Fibroblast of the aortic adventitia (primary cell): ENCODE results near the gene MYOCOS. TPM values are rescaled to one million over a fixed set of nuclear protein-coding genes. Genes with fewer than 3 reads are reported as not detected.
"Not testable (repeated sequence)": the region's sequence is repeated elsewhere in the genome, so short reads cannot be mapped to it uniquely, and the experiment has no call there.

ENCODE experiments used
- DNase-seq: peaks from one replicate; pipeline ENCODE4 v3.0.0-alpha.2; 2010; ENCODE audit warnings: low read depth
- H3K4me3 ChIP-seq: 2 replicates; pipeline ENCODE4 v1.5.1; 2011; ENCODE audit warnings: low read depth, mild to moderate bottlenecking, control low read depth, low read length, moderate library complexity
- total RNA-seq: library from RNA; depleted of rRNA; stranded (reverse); fragments of >200 nt; gene quantifications from 2 replicates; pipeline ENCODE4 v1.2.3, GENCODE V29; 2012; ENCODE audit warnings: low replicate concordance
- TF ChIP-seq, protein P1 (sequence below): IDR thresholded peaks from 2 replicates; pipeline ENCODE4 v1.5.1; 2011; ENCODE audit warnings: mild to moderate bottlenecking, low read length, control low read depth, inconsistent platforms; ENCODE audit not compliant: insufficient read depth

MYOCOS gene
- total RNA-seq, 1 donor, result not detected

DNA sequence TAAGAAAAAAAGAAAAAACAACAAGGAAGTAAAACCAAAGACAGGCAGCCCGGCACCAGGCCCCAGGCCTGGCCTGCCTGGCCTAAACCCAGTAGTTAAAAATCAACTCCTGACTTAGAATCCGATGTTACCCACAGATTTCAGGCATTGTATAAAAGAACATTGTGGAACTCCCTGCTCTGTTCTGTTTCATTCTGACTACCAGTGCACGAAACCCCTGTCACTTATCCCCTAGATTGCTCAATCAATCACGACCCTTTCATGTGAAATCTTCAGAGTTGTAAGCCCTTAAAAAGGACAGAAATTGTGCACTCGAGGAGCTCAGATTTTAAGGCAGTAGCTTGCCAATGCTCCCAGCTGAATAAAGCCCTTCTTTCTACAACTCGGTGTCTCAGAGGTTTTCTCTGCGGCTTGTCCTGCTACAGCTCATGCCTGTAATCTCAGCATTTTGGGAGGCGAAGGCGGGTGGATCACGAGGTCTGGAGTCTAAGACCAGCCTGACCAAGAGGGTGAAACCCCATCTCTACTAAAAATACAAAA lies 15.6 kb upstream of the MYOCOS start:
- TF ChIP-seq, protein P1, sequence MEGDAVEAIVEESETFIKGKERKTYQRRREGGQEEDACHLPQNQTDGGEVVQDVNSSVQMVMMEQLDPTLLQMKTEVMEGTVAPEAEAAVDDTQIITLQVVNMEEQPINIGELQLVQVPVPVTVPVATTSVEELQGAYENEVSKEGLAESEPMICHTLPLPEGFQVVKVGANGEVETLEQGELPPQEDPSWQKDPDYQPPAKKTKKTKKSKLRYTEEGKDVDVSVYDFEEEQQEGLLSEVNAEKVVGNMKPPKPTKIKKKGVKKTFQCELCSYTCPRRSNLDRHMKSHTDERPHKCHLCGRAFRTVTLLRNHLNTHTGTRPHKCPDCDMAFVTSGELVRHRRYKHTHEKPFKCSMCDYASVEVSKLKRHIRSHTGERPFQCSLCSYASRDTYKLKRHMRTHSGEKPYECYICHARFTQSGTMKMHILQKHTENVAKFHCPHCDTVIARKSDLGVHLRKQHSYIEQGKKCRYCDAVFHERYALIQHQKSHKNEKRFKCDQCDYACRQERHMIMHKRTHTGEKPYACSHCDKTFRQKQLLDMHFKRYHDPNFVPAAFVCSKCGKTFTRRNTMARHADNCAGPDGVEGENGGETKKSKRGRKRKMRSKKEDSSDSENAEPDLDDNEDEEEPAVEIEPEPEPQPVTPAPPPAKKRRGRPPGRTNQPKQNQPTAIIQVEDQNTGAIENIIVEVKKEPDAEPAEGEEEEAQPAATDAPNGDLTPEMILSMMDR, result no peak
- no peak for DNase-seq
- no peak overlapping the region for H3K4me3 ChIP-seq

DNA sequence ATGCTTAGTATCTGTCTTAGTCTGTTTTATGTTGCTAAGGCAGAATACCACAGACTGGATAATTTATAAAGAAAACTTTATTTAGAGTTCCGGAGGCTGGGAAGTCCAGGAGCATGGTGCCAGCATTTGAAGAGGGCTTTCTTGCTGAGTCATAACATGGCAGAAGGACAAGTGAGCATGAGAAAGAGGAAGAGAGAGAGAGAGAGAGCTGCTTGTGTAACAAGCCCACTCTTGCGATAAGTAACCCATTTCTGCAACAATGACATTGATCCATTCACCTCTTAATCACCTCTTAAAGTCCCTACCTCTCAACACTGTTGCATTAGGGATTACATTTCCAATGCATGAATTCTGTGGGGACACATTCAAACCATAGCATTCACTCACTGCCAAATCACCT lies 11.7 kb upstream of the MYOCOS start:
- DNase-seq, result peak; percentile 69
- H3K4me3 ChIP-seq, result no peak overlapping the region
- TF ChIP-seq, protein P1, result no peak

DNA sequence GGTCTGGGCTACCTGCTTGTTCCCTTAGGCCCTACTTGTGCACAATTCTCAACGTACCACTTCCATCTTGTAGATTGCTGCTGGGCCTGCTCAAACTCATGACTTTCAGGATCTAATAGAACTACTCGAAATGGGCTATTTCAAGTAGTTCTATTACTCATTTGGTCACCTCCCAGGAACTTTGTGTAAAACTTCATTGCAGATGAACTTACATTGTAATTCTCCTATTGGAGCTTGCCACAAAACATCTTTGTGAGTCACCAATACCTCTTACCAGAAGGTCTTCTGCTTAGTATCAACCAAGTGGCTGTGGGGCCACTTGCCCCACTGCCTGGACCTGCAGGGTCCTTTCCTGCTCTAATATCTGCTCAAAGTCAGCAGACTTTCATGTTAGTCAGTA lies 10.7 kb upstream of the MYOCOS start:
- peak; percentile 58 for DNase-seq
- no peak overlapping the region for H3K4me3 ChIP-seq
- TF ChIP-seq, protein P1, result no peak

DNA sequence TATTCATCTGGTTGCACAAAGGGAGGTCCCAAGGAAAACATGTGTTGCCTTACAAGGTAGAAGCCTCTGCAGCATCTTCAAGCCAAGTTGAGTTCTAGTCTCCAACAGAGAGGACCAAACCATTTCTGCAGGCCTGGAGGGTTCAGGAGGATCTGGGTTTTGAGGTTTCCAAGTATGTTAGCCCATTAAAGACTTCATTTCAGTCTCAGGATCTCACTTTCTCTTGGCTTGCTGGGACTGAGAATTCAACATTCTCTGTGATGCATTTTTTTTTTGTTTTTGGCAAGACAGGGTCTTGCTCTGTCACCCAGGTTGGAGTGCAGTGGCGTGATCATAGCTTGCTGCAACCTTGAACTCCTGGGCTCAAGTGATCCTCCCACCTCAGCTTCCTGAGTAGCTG lies 8.8 kb upstream of the MYOCOS start:
- no peak overlapping the region for H3K4me3 ChIP-seq
- TF ChIP-seq, protein P1, result no peak
- DNase-seq, result no peak

DNA sequence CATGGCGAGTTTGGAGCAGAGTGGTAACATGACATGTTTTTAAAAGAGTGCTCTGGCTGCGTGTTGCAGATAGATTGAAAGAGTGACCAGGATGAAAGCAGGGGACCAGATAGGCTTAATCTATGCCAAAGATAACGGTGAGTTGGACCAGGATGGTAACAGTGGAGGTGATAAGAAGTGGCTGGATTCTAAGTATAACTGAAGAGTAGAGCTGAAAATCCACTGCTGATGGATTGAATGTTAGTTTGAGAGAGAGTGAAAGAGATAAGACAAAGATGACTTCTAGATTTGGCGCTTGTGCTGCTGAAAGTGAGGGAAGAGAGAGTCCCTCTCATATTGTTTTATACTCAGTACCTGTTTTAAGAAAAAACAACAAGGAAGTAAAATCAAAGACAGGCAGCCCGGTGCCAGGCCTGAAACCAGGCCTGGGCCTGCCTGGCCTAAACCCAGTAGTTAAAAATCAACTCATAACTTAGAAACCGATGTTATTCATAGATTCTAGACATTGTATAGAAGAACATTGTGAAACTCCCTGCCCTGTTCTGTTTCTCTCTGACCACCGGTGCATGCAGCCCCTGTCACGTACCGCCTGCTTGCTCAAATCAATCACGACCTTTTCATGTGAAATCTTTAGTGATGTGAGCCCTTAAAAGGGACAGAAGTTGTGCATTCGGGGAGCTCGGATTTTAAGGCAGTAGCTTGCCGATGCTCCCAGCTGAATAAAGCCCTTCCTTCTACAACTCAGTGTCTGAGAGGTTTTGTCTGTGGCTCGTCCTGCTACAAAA lies 6.7 kb upstream of the MYOCOS start:
- DNase-seq, H3K4me3 ChIP-seq: not testable (repeated sequence)

DNA sequence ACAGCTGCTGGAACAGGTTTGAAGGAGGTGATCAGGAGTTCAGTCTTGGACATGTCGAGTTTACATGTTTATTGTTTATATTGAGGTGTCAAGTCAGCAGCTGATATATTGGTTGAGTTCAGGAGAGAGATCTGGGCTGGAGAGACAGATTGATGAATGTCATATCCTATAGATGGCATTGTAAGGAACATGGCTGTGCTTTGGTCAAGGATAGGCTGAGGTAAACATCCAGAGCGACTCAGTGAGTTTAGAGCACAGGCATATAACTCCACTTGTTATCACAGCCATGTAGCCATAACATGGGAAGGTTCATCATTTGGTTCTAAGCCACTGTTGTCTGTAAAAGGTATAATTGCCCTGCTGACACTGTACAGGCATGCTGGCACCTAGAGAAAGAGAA lies 5.5 kb upstream of the MYOCOS start:
- TF ChIP-seq, protein P1, result no peak
- no peak overlapping the region for H3K4me3 ChIP-seq
- DNase-seq, result no peak

DNA sequence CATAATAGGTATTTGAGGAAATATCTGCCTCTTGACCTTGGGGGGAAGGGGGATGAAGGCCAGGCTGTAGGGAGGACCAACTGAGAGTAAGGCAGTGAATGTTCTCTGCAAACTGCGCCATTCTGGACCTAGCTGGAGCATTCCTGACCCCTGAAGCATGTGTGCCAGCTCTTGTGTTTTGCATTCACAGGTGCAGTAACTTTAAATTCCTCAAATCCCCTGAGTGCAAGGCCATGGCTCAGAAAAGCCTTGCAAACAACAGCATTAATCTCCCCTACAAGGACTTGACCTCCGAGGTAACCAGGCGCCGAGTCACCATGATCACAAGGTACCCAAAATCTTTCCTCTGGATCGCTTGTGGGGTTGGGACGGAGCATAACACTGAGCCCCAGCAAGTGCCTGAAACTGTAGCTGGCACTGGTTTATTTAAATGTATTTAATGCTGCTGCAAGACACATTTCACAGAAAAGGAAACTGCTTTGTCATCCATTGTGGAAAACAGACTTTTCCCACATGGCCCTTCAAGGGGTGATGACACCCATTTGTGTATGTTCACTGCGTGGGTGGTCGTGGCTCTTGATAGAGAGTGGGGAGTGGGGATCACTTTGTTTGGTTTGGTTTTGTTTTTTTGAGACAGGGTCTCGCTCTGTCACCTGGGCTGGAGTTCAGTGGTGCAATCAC lies 1.7 kb downstream of the MYOCOS start:
- DNase-seq, result no peak
- no peak overlapping the region for H3K4me3 ChIP-seq

More for the DNA sequence above, 1.7 kb downstream of the MYOCOS start:
- TF ChIP-seq, protein P1, result no peak
